GM21390 (cell line): Measurements from ENCODE around the gene AARSD1.
"Not testable (repeated sequence)": the region's sequence is repeated elsewhere in the genome, so short reads cannot be mapped to it uniquely, and the experiment has no call there.

Experiments
- ATAC-seq: cut with Tn5 transposase; IDR thresholded peaks from one replicate; pipeline ENCODE4 v1.9.1; 2021; ENCODE audit not compliant: unreplicated experiment

AARSD1 gene

DNA sequence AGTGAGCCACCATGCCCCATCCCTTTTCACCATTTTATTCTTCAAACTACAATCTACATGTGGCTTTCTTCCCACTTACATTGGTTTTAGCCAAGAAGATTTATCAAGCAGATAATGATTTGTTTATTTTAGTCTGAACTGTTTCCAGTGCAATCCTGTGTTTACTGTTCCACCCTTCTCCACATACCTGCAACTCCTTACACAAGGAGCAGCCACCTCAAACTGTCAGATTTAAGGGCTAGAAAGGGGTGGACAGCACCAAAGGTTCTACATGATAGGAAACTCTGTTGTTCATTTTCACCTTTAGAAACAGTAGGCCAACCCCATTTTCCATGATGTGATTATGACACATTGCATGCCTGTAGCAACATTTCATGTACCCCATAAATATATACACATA is 18.0 kb upstream of the AARSD1 start:
- no peak for ATAC-seq

DNA sequence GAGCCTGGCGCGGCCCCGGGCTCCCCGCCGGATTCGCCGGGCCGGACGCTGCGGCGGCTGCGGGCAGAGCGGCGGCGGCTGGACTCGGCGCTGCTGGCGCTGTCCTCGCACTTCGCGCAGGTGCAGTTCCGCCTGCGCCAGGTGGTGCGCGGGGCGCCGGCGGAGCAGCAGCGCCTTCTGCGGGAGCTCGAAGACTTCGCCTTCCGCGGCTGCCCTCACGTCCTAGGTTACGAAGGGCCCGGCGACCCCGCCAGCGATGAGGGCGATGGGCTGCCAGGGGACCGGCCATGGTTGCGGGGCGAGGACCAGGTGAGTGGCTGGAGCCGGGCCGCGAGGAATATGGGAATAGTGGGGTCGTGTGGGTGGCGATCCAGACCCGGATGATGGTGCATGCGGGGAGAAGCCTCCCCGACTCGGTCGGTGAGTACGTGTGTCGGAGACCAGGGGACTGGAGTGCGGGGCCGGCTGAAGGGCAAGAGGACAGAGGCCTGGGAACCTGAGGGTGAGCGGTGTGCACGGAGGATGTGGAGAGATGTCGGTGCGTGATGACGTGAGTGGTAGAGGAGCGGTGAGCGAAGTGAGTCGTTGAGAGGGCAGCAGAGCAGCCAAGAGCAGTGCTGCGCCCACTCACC is 16.6 kb upstream of the AARSD1 start:
- no peak for ATAC-seq

DNA sequence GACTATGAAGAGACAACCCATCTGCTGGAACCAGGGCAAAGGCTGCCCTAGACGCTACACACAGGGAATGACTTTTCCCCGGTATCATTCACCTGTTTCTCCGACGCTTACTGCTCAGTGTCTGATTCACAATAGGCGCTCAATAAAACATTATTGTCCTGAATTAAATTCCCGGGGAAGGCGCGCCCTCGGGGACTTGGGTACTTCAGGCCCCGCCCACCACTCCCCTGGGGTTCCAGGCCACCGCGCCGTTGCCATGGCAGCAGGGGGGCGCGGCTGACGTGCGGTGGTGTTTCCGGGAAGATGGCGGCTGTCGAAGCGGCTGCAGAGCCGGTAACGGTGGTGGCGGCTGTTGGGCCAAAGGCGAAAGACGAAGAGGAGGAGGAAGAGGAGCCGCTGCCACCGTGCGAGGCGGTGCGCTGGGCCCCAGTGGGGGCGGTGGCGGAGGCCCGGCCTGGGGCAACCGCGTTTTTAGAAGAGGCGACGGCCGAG is 16.1 kb upstream of the AARSD1 start, which contains the start of gene RUNDC1:
TSS of gene RUNDC1 (plus strand) at position 292 of the 492 bp plus-strand sequence. CDS start at position 304, 12 bp downstream.
- ATAC-seq: no peak

DNA sequence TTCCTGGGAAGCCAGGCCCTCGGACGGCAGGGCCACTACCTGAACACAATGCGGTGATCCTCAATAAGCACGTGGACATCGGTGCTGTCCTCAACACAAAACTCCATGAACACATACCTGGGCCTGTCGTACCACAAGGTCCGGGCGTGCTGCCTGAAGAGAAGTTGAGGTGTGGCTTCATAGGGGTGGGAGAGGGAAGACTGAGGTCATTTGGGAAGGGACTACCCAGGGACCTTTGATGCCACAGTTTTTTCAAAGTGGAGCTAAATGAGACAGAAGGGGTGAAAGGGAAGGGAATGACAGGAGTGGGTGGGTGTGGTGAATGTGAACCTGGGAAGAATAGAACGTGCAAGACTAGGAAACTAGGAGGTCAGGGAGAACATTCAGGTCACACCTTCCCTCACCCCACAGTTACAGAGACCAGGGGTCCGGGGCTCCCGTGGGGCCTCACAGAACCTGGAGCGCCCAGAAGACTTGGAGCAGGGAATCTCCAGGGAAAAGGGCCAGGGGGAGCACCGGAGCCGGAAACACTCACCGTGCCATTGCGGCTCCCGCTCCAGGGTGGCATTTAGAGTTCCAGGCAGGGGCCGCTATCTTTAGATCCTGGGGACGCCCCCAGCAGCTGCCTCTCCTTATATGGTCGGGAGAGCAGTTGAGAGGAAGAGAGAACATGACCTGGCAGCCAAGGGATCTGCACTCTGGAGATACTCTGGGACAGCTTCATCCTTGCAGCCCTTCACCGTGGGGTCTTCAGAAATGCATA is 15.4 kb upstream of the AARSD1 start, which contains the start of gene PTGES3L:
TSS of gene PTGES3L (minus strand) at position 570 of the 763 bp plus-strand sequence. CDS start at position 543, 27 bp downstream.
- ATAC-seq: no peak

DNA sequence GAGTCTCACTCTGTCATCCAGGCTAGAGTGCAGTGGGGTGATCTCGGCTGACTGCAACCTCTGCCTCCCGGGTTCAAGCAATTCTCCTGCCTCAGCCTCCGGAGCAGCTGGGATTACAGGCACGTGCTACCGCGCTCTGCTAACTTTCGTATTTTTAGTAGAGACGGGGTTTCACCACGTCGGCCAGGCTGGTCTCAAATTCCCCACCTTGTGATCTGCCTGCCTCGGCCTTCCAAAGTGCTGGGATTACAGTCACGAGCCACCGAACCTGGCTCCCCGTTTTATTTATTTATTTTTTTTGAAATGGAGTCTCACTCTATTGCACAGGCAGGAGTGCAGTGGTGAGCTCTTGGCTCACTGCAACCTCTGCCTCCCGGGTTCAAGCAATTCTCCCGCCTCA is 11.4 kb upstream of the AARSD1 start:
- not testable (repeated sequence) for ATAC-seq

DNA sequence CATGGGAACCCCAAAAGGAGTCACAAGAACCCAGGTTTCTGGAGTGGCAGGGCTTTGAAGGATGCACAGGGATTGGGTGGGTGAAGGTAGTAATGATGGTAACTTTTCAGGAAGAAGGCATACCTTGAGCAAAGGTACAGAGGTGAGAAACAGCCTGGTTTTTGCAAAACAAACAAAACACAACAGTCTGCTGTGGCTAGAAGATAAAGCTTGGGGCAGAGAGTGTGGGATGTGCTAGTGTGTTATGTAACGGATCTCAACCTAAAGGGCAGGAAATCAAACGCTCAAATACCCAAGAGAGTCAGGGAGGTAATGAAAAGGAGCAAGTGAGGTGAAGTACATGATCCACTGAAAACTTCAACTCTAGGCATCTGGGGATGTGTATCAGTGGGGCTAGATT is 11.0 kb upstream of the AARSD1 start:
- ATAC-seq: no peak

DNA sequence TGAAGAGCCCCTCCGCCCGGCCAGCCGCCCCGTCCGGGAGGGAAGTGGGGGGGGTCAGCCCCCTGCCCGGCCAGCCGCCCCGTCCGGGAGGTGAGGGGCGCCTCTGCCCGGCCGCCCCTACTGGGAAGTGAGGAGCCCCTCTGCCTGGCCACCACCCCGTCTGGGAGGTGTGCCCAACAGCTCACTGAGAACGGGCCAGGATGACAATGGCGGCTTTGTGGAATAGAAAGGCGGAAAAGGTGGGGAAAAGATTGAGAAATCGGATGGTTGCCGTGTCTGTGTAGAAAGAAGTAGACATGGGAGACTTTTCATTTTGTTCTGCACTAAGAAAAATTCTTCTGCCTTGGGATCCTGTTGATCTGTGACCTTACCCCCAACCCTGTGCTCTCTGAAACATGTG is 9.1 kb upstream of the AARSD1 start:
- ATAC-seq: not testable (repeated sequence)

GRCh38 chr17:42971589-42971988 is 7.3 kb upstream of the AARSD1 start:
- ATAC-seq: no peak

DNA sequence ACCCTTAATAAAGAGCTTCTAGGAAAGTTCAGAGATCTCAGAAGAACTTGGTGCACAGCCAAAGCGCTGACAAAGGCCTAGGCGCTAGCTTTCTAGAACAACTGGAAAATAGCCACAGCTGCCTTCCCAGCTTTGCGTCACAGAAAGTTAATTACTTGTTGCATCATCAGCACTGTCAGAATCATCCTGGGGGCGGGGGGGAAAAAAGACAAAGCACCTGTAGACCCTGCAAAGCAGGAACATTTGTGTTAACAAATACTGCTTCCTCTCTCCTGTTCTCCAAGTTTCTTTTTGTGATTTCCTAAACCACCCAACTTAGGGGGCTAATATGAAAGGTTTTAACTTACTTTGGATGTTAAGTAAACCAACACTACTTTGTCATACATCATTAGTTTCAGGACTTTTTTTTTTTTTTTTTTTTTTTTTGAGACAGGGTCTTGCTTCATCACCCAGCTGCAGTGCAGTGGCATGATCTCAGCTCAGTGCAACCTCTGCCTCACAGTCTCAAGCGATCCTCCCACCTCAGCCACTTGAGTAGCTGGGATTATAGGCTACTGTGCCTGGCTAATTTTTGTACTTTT is 4.8 kb upstream of the AARSD1 start:
- no peak for ATAC-seq

DNA sequence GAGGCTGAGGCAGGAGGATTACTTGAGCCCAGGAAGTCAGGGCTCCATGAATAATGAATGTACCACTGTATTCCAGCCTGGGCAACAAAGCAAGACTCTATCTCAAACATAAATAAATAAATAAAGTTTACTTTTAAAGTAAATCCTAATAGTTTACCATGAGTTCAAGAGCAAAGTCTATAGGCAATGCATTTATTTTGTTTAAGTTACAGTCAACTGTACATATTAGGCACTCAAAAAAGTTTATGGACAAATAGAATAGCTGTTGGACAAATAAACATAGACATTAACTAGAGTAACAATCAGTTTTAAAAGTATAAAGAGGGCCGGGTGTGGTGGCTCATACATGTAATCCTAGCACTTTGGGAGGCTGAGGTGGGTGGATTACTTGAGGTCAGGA is 3.7 kb upstream of the AARSD1 start:
- no peak for ATAC-seq

GRCh38 chr17:42953669-42954068 is 10.6 kb downstream of the AARSD1 start:
- ATAC-seq: no peak

DNA sequence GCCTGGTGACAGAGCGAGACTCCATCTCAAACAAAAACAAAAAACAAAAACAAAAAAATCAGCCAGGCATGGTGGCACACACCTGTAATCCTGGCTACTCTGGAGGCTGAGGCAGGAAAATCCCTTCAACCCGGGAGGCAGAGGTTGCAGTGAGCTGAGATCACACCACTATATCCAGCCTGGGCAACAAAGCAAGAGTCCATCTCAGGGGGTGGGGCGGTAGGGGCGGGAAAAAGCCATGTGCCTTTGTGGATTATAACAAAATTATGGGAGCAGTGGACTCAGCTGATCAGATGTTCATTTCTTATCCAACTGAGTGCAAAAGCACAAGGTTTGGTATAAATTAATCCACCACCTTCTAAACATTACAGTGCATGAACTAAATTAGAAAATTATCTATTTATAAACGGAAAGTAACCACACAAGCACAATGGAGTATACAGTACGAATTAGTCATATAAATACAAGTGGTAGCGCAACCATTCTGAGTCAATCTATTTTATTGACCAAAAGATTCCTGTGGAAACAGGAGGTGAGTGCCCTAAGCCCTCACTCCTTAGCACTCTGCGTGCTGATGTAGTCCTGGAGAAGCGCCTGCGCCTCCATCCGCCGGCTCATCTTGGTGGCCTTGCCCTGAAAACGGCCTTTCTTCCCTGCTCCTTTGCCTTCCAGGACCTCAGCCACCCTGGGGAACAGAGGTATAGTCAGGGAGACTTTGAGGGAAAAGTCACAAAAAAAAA is 14.0 kb downstream of the AARSD1 start:
- no peak for ATAC-seq

DNA sequence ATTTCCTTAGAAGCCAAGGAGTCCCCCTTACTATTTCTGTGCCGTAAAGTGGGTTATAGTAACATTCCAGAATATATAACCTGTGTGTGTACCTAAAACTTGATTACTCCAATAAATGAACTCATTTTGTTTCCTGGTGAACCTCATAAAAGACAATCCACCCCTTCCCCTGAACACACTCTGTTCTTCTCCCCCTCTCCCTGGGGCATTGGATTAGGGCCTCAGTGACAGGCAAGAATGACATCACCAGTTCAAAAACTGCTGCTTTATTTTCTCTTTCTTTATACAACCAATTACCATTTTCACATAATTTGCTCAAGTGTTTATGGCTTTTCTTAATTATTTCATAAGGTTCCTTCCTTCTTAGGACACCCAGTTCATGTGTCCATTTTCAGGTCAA is 17.4 kb downstream of the AARSD1 start:
- no peak for ATAC-seq

- no peak for ATAC-seq
Observed at GRCh38 chr17:42944211-42944610, 20.0 kb downstream of the AARSD1 start.

GRCh38 chr17:42937712-42938596 is 26.3 kb downstream of the AARSD1 start:
- ATAC-seq: no peak

DNA sequence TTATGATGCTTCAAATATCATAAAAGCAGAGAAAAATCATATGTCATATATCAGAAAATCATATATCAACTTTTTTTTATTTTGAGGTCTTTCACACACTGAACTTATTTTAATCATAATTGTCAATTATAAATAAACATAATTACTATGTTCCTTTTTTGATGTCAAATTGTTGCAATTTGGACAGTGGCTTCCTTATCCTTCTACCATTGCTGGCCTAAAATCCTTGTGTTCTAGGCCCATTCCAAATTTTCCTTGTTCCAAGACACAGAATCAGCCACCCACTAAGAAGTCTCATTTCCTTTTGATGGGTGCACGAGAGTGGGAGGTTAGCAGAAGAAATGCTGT is 34.8 kb downstream of the AARSD1 start:
- no peak for ATAC-seq

- peak; percentile 51 for ATAC-seq
Observed at GRCh38 chr17:42928714-42929496, 35.3 kb downstream of the AARSD1 start.

GRCh38 chr17:42924891-42925290 is 39.4 kb downstream of the AARSD1 start:
- ATAC-seq: no peak

DNA sequence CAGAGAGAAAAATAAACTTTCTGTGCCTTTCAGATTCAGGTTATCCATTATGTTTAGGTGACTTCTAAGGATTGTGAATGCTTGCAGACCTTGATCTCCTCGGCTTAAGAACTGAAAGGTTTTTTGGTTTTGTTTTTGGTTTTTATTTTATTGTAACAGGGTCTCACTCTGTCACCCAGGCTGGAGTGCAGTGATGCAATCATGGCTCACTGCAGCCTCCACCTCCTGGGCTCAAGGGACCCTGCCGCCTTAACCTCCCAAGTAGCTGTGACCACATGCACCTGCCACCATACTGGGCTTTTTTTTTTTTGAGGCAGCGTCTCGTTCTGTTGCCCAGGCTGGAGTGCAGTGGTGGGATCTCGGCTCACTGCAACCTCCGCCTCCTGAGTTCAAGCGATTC is 40.8 kb downstream of the AARSD1 start:
- not testable (repeated sequence) for ATAC-seq

- no peak for ATAC-seq
Observed at GRCh38 chr17:42922294-42922693, 42.0 kb downstream of the AARSD1 start.
